OCI-LY7 (cell line): ENCODE measurements around the gene TP53INP2. TPM values are rescaled to one million over a fixed set of nuclear protein-coding genes. Genes with fewer than 3 reads are reported as not detected.

Experiments used
- BruUV-seq: library from RNA; stranded (reverse); fragments of 400-500 nt; replicated peaks from 2 replicates; lab custom pipeline; 2021; lab: Mats Ljungman, UMichigan
- CTCF ChIA-PET: fragments of 300-600 bp; sonication (Branson Sonifier 250); formaldehyde crosslinking; loops from one replicate; lab custom pipeline; 2022; ENCODE audit warnings: antibody characterized with exemption; ENCODE audit not compliant: unreplicated experiment; lab: Charles Lee
- POLR2A ChIA-PET: fragments of 300-600 bp; sonication (Branson Sonifier 250); formaldehyde crosslinking; loops from one replicate; lab custom pipeline; 2022; ENCODE audit warnings: antibody characterized with exemption; lab: Charles Lee
- DNase-seq: peaks from one replicate; pipeline ENCODE4 v3.0.0-alpha.2; 2015; ENCODE audit warnings: low spot score
- H2AFZ ChIP-seq: fragments of 200-600 bp; sonication (generic), shearing (Covaris generic); 2 replicates; pipeline ENCODE4 v1.6.1; 2014; ENCODE audit warnings: mild to moderate bottlenecking, antibody characterized with exemption, low read length, moderate library complexity
- H3K27ac ChIP-seq: fragments of 200-600 bp; sonication (generic); 2 replicates; pipeline ENCODE4 v1.5.1; 2014; ENCODE audit warnings: mixed run types, low read depth, mild to moderate bottlenecking, moderate library complexity, low read length, inconsistent platforms; ENCODE audit not compliant: poor library complexity, severe bottlenecking
- H3K36me3 ChIP-seq: fragments of 200-600 bp; sonication (generic); 2 replicates; pipeline ENCODE4 v1.6.1; 2014; ENCODE audit warnings: mild to moderate bottlenecking, antibody characterized with exemption, low read length, moderate library complexity, mixed read lengths; ENCODE audit not compliant: insufficient read depth
- H3K4me1 ChIP-seq: fragments of 200-600 bp; sonication (generic); 2 replicates; pipeline ENCODE4 v1.5.1; 2014; ENCODE audit warnings: mild to moderate bottlenecking, low read length; ENCODE audit not compliant: insufficient read depth, poor library complexity, severe bottlenecking
- H3K4me2 ChIP-seq: fragments of 200-600 bp; sonication (generic); 2 replicates; pipeline ENCODE4 v1.6.1; 2014; ENCODE audit warnings: mild to moderate bottlenecking, low read length
- H3K4me3 ChIP-seq: fragments of 200-600 bp; sonication (generic); 2 replicates; pipeline ENCODE4 v1.5.1; 2014; ENCODE audit warnings: mild to moderate bottlenecking, low read depth, low read length; ENCODE audit not compliant: poor library complexity, severe bottlenecking
- H3K79me2 ChIP-seq: fragments of 200-600 bp; sonication (generic); 2 replicates; pipeline ENCODE4 v1.6.1; 2016; ENCODE audit warnings: low read depth, mild to moderate bottlenecking, low read length, moderate library complexity, mixed read lengths; ENCODE audit not compliant: insufficient read depth
- H3K9me2 ChIP-seq: fragments of 200-600 bp; sonication (generic); 2 replicates; pipeline ENCODE4 v1.6.1; 2016; ENCODE audit warnings: mild to moderate bottlenecking, low read length, mixed read lengths; ENCODE audit not compliant: insufficient read depth
- H3K9me3 ChIP-seq: fragments of 200-600 bp; sonication (generic); 2 replicates; pipeline ENCODE4 v1.6.1; 2014; ENCODE audit warnings: mild to moderate bottlenecking, mixed run types, low read length, mixed read lengths
- H4K20me1 ChIP-seq: fragments of 200-600 bp; sonication (generic); 2 replicates; pipeline ENCODE4 v1.6.1; 2014; ENCODE audit warnings: mild to moderate bottlenecking, antibody characterized with exemption, low read length, moderate library complexity, mixed read lengths; ENCODE audit not compliant: insufficient read depth
- CTCF ChIP-seq: fragments of 200-600 bp; sonication (generic); conservative IDR thresholded peaks from 2 replicates; pipeline ENCODE4 v1.5.1; 2014; ENCODE audit warnings: mild to moderate bottlenecking, antibody characterized with exemption, low read length, moderate library complexity, mixed read lengths
- EZH2phosphoT487 ChIP-seq: fragments of 200-600 bp; sonication (generic); IDR thresholded peaks from 2 replicates; pipeline ENCODE4 v1.6.1; 2018; ENCODE audit warnings: low read depth, borderline replicate concordance, mild to moderate bottlenecking, mixed run types, antibody characterized with exemption, low read length, moderate library complexity, mixed read lengths
- intact Hi-C: fragments of 100-400 bp; cut with micrococcal nuclease; formaldehyde crosslinking; loops from one replicate; pipeline ENCODE4 v1.10.0; 2022; ENCODE audit not compliant: unreplicated experiment
- total RNA-seq, 2 experiments: library from RNA; depleted of rRNA in 1 of 2; stranded (reverse); fragments of >200 nt in 1 of 2; shearing (Covaris generic) in 1 of 2; gene quantifications; 2 replicates each; pipeline ENCODE4 v1.2.3, GENCODE V29; 2014 to 2022

The TP53INP2 gene
- total RNA-seq, 2 experiments from 2014 or later = 0.73 to 7.9 TPM

- no peak overlapping the region for H3K4me3 ChIP-seq
- POLR2A ChIA-PET = interaction anchor here (1.1 to 1.2 kb wide), 2 partner anchors 170 to 191 kb away, joined by 3 to 4 read pairs; no protein-coding TSS in a partner anchor
- TF ChIP-seq EZH2phosphoT487 (no peak), CTCF (no peak)
- no peaks in the 10 kb centered on the region for H4K20me1 ChIP-seq
- no peaks in the 10 kb centered on the region for H3K9me2 ChIP-seq
- peaks cover 22% of the 10 kb centered on the region for H3K4me1 ChIP-seq
- H3K36me3 ChIP-seq = no peaks in the 10 kb centered on the region
- no TSS peak for BruUV-seq
- CTCF ChIA-PET = interaction anchor here (1.1 kb wide), 1 partner anchor 170 kb away, joined by 3 read pairs; no protein-coding TSS in a partner anchor
- no peak overlapping the region for H3K27ac ChIP-seq
- H3K79me2 ChIP-seq = no peaks in the 10 kb centered on the region
- H3K4me2 ChIP-seq = no peak overlapping the region
- no peaks in the 10 kb centered on the region for H3K9me3 ChIP-seq
- H2AFZ ChIP-seq = no peak overlapping the region
- intact Hi-C loops = no loop called here
- no peak for DNase-seq
Measured at GRCh38 chr20:34706912-34707784, 3.0 kb downstream of the TP53INP2 start.

GRCh38 chr20:34708621-34709043, 4.5 kb downstream of the TP53INP2 start:
- peak overlapping the region; percentile 89; the same call in 1 of the 2 replicates for H2AFZ ChIP-seq

More at GRCh38 chr20:34708621-34709043, 4.5 kb downstream of the TP53INP2 start:
- peak overlapping the region; percentile 85 for H3K4me2 ChIP-seq
- no peaks in the 10 kb centered on the region for H3K36me3 ChIP-seq
- H3K9me2 ChIP-seq = no peaks in the 10 kb centered on the region
- CTCF ChIA-PET = interaction anchor here (1.1 kb wide), 1 partner anchor 172 kb away, joined by 3 read pairs; no protein-coding TSS in a partner anchor
- no peaks in the 10 kb centered on the region for H3K79me2 ChIP-seq
- H3K9me3 ChIP-seq = no peaks in the 10 kb centered on the region
- TF ChIP-seq CTCF (peak; percentile 87), EZH2phosphoT487 (no peak)
- no peak overlapping the region for H3K27ac ChIP-seq
- H4K20me1 ChIP-seq = no peaks in the 10 kb centered on the region
- POLR2A ChIA-PET = interaction anchor here (0.6 to 1.2 kb wide), 3 partner anchors 171 to 902 kb away, joined by 3 to 4 read pairs (median 3); no protein-coding TSS in a partner anchor
- peaks cover 18% of the 10 kb centered on the region for H3K4me1 ChIP-seq
- intact Hi-C loops = loop anchor here (1.0 to 2.0 kb wide), 2 partner anchors 170 to 396 kb away; no protein-coding TSS in a partner anchor
- DNase-seq = peak; percentile 60
- no TSS peak for BruUV-seq
- peak overlapping the region; percentile 74 for H3K4me3 ChIP-seq
